PC-9 (cell line): ENCODE data around the gene SBF2.

ENCODE experiments used
- CTCF ChIP-seq: fragments of 200-600 bp; sonication (generic); conservative IDR thresholded peaks from 2 replicates; pipeline ENCODE4 v1.6.1; 2017; ENCODE audit warnings: mixed run types, antibody characterized with exemption, mild to moderate bottlenecking, moderate library complexity
- EZH2 ChIP-seq: fragments of 200-600 bp; sonication (generic); IDR thresholded peaks from 2 replicates; pipeline ENCODE4 v1.8.0; 2017; ENCODE audit warnings: antibody characterized with exemption, low read depth

GRCh38 chr11:10005955-10006525, 288.0 kb downstream of the SBF2 start:
- TF ChIP-seq CTCF = no peak
- TF ChIP-seq EZH2 = no peak
